Rectal smooth muscle tissue (tissue), 1 donor: ENCODE measurements around the gene ZNF488.

Experiments
- H3K27ac ChIP-seq: one replicate; pipeline ENCODE4 v1.7.0; 2013; ENCODE audit warnings: low read depth, low read length, inconsistent platforms
- H3K27me3 ChIP-seq: one replicate; pipeline ENCODE4 v1.7.0; 2013; ENCODE audit warnings: low read length; ENCODE audit not compliant: control insufficient read depth, insufficient read depth
- H3K36me3 ChIP-seq: one replicate; pipeline ENCODE4 v1.7.0; 2013; ENCODE audit warnings: low read length; ENCODE audit not compliant: control insufficient read depth, insufficient read depth
- H3K4me1 ChIP-seq: one replicate; pipeline ENCODE4 v1.7.0; 2013; ENCODE audit warnings: low read length; ENCODE audit not compliant: control insufficient read depth, insufficient read depth
- H3K4me3 ChIP-seq: one replicate; pipeline ENCODE4 v1.7.0; 2013; ENCODE audit warnings: low read length
- H3K9ac ChIP-seq: one replicate; pipeline ENCODE4 v1.7.0; 2013; ENCODE audit warnings: low read length

The ZNF488 gene

DNA sequence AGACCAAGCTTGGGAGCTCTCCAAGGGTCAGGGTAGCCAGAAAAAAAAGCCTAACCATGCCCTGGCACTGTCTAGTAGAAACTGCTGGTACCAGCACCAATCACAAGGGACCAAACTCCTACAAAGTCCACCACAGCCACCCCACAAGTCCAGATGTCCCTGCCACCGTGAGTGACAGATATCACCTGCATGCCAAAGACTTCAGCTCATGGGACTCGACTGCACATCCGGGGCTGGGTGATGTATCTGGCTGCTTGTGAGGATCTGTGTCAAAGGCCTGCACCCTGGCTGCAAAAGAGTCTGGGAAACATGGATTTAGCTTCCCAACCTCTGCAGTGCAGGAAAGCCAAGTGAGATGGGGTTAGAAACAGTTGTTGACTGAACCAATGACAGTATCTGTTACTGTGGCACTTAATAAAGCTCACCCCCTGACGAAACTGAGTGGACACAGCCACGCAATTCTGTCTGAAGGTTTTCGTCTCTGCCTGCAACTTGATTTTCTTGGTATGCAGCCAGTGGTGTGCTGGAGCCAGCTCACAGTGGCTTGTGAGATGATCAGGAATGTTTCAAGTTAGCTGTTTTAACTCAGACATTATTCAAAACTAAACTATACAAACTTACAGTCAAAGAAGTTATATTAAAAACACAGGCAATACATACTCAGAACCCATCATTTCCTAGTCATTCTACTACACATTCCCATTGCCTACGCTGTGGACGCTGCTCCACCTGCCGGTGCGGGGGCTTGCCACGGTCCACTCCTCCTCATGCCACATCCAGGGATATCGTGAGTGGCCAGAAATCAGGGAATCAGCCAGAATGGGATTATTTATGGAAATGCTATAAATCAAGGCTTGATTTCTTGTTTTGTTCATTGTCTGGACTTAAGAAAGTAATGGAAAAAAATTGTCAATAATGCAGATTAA is 9.2 kb downstream of the ZNF488 start:
- no peaks in the 10 kb centered on the region for H3K27me3 ChIP-seq
- H3K36me3 ChIP-seq, result no peaks in the 10 kb centered on the region
- H3K27ac ChIP-seq, result no peak overlapping the region
- no peak overlapping the region for H3K9ac ChIP-seq
- H3K4me3 ChIP-seq, result no peak overlapping the region
- peaks cover 4% of the 10 kb centered on the region for H3K4me1 ChIP-seq

DNA sequence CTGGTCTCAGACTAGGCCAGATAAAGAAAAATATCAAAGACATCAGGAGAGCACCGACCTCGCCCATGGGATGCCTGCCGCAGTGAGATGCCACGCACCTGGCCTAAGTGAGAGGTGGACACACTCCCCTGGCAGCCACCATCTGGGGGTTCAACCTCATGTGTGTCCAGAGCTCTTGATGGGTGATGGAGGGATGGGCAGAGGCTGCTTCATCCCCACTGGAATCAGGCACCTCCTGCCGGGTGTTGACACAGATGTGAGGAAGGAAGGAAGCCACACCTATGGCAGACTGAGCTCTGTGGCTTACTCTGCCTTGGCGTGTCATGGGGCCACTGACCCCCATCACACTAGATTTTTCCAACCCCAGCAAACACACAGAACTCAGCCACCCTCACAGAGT is 11.4 kb downstream of the ZNF488 start:
- H3K36me3 ChIP-seq, result no peaks in the 10 kb centered on the region
- H3K4me1 ChIP-seq, result peaks cover 4% of the 10 kb centered on the region
- no peak overlapping the region for H3K9ac ChIP-seq
- H3K4me3 ChIP-seq, result no peak overlapping the region
- H3K27ac ChIP-seq, result no peak overlapping the region
- H3K27me3 ChIP-seq, result no peaks in the 10 kb centered on the region

DNA sequence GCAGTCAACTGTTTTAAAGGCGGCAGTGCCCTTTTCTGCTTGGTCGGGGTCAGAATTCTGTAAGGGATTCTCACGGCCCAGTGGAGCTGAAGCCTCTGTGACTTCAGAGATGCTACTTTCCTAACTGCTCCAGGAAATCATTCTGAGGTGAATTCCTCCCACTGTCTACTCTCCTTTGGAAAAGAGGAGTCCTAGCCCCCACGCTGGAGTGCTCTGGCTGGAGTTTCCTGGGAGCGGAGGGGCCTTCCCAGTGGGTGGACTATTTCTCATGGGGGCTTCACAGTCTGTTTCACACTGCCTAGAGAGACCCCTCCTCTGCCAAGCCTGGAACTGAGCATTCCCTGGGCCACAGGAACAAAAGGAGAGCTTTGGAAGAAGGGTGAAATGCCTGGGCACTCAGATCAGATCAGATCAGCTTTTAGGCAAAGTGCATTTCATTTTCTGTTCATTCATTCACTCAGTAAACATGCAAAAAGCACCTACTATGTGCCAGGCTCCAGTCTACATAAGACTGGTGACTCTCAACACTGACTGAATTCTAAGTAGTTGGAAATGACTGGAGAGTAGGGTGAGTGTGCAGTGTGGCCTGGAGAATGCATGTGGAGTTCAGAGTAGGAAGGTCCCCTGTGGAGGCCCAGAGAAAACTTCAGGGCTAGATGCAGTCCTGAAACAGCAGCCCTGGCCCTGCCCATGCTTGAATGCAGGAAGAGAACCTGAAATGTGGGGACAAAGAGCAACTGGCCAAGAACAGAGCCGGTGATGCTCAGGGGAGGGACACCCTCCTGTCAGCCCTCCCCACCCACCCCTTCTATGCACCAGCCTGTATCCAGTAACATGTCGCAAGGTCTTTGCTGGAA is 12.2 kb downstream of the ZNF488 start:
- H3K4me3 ChIP-seq, result no peak overlapping the region
- H3K4me1 ChIP-seq, result peaks cover 4% of the 10 kb centered on the region
- H3K36me3 ChIP-seq, result no peaks in the 10 kb centered on the region
- H3K27me3 ChIP-seq, result no peaks in the 10 kb centered on the region
- H3K27ac ChIP-seq, result no peak overlapping the region
- no peak overlapping the region for H3K9ac ChIP-seq

DNA sequence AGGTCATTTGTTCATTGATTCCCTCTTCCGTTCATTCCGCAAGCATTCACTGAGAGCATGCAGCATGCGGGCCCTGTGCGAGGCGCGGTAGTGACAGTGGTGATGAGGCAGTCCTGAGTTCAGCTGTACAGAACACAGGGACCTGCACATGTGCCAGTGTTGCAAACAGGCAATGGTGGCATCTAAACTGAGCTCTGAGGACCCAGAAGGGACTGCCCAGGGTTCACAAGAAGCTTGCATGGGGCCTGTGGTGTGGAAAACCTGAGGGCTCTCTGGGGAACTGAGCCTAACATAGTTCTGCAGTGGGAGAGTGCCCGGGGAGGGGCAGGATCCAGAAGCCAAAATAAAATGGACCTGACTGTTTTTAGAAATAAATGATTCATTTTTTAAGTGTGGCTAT is 13.2 kb downstream of the ZNF488 start:
- H3K9ac ChIP-seq, result no peak overlapping the region
- H3K4me3 ChIP-seq, result no peak overlapping the region
- H3K4me1 ChIP-seq, result peaks cover 4% of the 10 kb centered on the region
- H3K27ac ChIP-seq, result no peak overlapping the region
- no peaks in the 10 kb centered on the region for H3K36me3 ChIP-seq
- H3K27me3 ChIP-seq, result no peaks in the 10 kb centered on the region

DNA sequence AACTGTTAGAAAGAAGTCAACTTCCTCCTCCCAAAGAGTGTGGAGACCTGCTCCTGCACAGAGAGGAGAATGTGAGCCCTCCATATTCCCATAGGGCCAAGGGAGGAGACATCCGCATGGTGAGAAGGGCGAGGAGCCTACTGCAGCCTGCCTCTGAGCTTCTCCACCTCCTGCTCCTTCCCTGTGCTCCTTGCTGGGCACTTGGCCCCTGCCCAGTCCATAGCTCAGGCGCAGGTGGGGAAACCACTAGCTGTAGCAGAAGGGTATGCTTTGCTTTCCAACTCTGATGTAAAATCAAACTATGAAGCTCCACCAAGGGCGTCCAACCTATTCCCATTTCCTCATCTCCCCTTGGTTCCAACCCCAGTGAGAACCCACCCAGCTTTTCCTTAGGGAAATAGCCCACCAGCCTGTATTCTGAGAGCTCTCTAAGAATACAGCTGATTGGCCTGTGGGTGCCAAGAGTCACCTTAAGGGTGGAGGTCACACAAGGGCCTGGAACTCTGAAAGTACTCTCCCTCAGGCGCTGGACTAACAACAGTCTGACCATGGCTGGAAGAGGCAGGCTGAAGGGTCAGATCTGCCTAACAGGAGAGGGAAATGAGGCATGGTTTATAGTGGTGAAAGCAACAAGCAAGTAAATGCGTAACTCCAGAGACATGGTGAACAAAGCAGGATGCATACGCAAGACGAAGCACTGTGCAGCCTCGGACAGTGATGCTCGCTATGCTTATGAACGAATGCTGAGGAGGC is 13.9 kb downstream of the ZNF488 start:
- Histone ChIP-seq H3K27me3 (no peaks in the 10 kb centered on the region), H3K36me3 (no peaks in the 10 kb centered on the region), H3K4me1 (peaks cover 4% of the 10 kb centered on the region), H3K4me3 (no peak overlapping the region), H3K9ac (no peak overlapping the region), H3K27ac (no peak overlapping the region)

DNA sequence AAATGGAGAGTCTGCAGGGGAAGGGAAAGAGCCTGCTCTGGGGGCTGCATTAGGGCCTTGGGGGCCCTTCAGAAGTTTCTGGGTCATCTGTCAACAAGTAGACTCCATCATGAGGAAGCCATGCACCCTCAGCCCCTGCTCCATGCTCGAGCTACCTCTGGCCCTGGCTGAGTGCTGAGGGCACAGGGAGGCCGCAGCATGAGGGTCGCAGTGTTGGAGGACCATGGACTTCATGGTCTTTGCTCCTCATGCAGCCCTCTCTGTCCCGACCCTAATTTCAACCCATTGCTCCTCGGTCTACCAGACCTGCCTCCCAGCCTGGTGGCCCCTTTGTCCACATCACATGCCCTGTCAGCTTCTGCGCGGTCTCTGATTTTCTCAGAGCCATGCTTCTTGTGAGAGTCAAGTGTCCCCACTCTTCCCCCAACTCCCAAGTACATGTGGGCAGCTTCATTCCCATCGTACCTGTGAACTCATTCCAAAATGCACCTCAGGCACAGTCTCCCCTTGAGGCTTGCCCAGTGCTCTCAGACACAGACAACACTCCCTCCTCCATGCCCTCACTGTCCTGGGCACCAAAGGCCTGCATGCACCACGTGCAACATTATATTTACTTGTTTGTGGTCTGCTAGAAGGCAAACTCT is 14.7 kb downstream of the ZNF488 start:
- Histone ChIP-seq H3K27ac (no peak overlapping the region), H3K36me3 (no peaks in the 10 kb centered on the region), H3K4me3 (no peak overlapping the region), H3K4me1 (no peaks in the 10 kb centered on the region), H3K9ac (no peak overlapping the region), H3K27me3 (no peaks in the 10 kb centered on the region)

DNA sequence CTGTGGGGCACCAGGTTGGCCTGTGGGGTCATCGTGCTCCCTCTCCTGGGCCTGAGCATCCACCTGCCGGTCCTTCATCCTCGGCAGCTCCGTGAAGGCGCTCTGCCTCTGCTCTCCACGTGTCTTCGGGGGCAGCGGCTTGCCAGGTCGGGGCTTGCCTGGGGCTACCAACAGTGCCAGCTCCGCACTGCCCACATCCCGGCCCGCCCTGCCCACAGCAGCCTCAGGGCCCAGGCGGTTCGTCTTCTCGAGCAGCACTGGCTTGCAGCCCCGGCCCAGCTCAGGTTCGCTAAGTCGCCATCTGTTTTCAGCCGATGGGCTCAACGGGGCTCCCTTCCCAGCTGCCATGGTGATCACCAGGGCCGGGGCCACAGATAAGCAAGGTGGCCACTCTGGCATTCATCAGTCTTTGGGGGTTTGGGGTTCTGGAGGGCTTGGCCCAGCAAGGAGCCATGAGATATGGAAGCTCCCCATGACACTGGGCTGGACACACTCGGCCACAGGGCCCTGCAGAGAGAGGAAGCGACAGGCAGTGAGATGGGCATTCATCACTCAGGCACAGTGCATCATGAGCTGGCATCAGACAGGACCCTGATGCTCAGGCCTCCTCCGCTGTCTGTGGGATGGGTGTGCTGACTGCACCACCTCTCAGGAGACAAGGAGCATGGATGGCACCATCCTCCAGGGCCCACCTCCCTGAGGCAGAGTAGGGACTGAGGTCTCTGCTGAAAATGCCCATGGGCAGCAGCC is 15.5 kb downstream of the ZNF488 start:
- Histone ChIP-seq H3K4me3 (no peak overlapping the region), H3K4me1 (no peaks in the 10 kb centered on the region), H3K27me3 (no peaks in the 10 kb centered on the region), H3K36me3 (no peaks in the 10 kb centered on the region), H3K27ac (no peak overlapping the region), H3K9ac (no peak overlapping the region)

DNA sequence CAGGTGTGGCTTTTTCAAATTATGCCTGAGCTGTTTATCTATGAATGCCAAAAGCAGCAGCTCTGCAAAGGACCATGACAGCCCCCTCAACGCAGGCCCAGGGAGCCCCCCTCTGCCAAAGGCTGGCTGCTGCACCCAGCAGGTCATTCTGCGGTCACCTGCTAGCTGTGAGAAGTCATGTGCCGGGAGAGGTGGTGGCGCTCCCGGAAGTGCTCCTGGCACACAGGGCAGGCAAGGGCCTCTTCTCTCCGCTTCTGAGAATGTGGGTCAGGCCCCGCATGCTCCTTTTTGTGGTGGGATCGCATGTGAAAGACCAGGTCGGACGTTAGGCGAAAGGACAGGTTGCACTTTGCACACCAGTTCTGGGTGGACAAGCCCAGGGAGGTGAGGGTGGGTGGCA is 16.4 kb downstream of the ZNF488 start:
- Histone ChIP-seq H3K27ac (no peak overlapping the region), H3K27me3 (no peaks in the 10 kb centered on the region), H3K4me1 (no peaks in the 10 kb centered on the region), H3K4me3 (no peak overlapping the region), H3K9ac (no peak overlapping the region), H3K36me3 (no peaks in the 10 kb centered on the region)

DNA sequence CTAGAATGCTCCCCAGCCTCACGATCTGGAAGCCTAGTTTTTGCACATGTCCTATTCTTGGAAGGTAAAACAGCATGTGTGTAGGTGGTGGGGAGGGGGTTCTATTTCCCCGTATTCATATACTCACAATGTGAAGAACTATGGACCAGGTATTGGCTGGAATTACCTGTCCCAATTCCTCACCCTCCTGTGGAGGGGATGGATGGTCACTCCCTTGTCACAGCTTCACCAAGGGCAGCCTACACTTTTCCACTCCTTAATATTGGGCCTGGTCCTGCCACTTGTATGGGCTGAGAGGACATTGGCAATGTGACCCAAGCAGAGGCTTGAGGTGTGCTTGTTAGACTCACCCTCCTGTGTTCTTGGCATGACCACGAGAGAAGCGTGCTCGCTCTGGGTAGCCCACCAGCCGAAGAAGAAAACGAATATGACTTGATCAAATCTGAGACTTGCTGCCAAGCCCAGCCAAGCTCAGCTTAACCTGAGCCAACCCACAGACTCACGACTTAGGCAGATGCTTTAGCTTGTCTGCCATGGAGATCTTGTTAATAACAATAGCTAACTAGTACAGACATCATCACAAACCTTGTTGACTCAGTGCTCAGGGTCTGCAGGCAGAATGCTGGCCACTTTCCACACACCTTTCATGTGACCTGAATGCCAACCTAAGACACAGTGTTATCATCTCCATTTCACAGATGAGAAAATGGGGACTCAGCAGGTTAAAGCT is 17.2 kb downstream of the ZNF488 start:
- H3K9ac ChIP-seq, result no peak overlapping the region

DNA sequence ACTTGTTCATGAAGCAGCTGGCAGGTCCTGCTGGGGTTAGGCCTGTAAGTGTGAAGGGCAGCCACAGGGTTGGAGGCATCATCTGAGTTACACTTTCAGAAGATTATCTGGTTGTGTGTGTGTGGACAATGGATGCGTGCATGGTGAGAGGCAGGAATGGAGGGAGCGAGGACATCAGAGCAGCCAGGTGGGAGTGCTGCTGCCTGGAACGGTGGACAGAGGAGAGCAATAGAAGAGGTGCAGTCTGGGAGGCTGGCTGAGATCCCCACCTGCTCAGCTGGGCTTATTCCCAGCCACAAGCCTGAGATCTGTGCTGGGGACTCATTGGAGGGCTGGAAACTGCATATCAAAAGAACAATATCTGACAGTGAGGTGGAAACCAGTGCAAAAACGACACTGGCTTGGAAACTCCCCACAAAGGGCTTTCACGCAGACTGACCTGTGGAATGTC is 17.9 kb downstream of the ZNF488 start:
- Histone ChIP-seq H3K36me3 (no peaks in the 10 kb centered on the region), H3K4me1 (no peaks in the 10 kb centered on the region), H3K27me3 (no peaks in the 10 kb centered on the region), H3K4me3 (no peak overlapping the region), H3K9ac (no peak overlapping the region), H3K27ac (no peak overlapping the region)

More for the DNA sequence above, 17.2 kb downstream of the ZNF488 start:
- Histone ChIP-seq H3K27me3 (no peaks in the 10 kb centered on the region), H3K27ac (no peak overlapping the region), H3K4me1 (no peaks in the 10 kb centered on the region), H3K4me3 (no peak overlapping the region), H3K36me3 (no peaks in the 10 kb centered on the region)
